HG03135 (cell line): Measurements from ENCODE around the gene STRN4.
"Not testable (repeated sequence)": the region's sequence is repeated elsewhere in the genome, so short reads cannot be mapped to it uniquely, and the experiment has no call there.

Experiments used
- ATAC-seq: cut with Tn5 transposase; IDR thresholded peaks from one replicate; pipeline ENCODE4 v1.9.1; 2021; ENCODE audit warnings: mild to moderate bottlenecking, moderate library complexity; ENCODE audit not compliant: unreplicated experiment

STRN4 gene

GRCh38 chr19:46714444-46715106, 31.7 kb downstream of the STRN4 start:
- ATAC-seq: no peak

- no peak for ATAC-seq
These were observed 32.3 kb downstream of the STRN4 start for GRCh38 chr19:46713781-46714443.

- not testable (repeated sequence) for ATAC-seq
These were observed 33.4 kb downstream of the STRN4 start for GRCh38 chr19:46712768-46713338.

GRCh38 chr19:46710687-46711086, 35.6 kb downstream of the STRN4 start:
- no peak for ATAC-seq

- ATAC-seq: no peak
These were observed 41.7 kb downstream of the STRN4 start for GRCh38 chr19:46704379-46705076.

GRCh38 chr19:46700704-46701103, 45.5 kb downstream of the STRN4 start:
- no peak for ATAC-seq

GRCh38 chr19:46698395-46699321, 47.6 kb downstream of the STRN4 start:
- no peak for ATAC-seq

- no peak for ATAC-seq
These were observed 48.9 kb downstream of the STRN4 start for GRCh38 chr19:46697204-46697960.

GRCh38 chr19:46696866-46697203, 49.4 kb downstream of the STRN4 start:
- no peak for ATAC-seq

GRCh38 chr19:46696052-46696451, 50.2 kb downstream of the STRN4 start:
- no peak for ATAC-seq

GRCh38 chr19:46693760-46694159, 52.5 kb downstream of the STRN4 start:
- no peak for ATAC-seq

GRCh38 chr19:46692918-46693722, 53.1 kb downstream of the STRN4 start:
- no peak for ATAC-seq

- no peak for ATAC-seq
These were observed 54.3 kb downstream of the STRN4 start for GRCh38 chr19:46691948-46692347.

- ATAC-seq: no peak
These were observed 55.1 kb downstream of the STRN4 start for GRCh38 chr19:46691104-46691503.

- no peak for ATAC-seq
These were observed 56.9 kb downstream of the STRN4 start for GRCh38 chr19:46689358-46689757.

- no peak for ATAC-seq
These were observed 58.7 kb downstream of the STRN4 start for GRCh38 chr19:46687438-46688145.

GRCh38 chr19:46685189-46685588, 61.1 kb downstream of the STRN4 start:
- ATAC-seq: no peak

- ATAC-seq: no peak
These were observed 68.0 kb downstream of the STRN4 start for GRCh38 chr19:46678110-46678732.
